Measurements from ENCODE around the gene GSTK1.
"Not testable (repeated sequence)": the region's sequence is repeated elsewhere in the genome, so short reads cannot be mapped to it uniquely, and the experiment has no call there.

GSTK1 gene

DNA sequence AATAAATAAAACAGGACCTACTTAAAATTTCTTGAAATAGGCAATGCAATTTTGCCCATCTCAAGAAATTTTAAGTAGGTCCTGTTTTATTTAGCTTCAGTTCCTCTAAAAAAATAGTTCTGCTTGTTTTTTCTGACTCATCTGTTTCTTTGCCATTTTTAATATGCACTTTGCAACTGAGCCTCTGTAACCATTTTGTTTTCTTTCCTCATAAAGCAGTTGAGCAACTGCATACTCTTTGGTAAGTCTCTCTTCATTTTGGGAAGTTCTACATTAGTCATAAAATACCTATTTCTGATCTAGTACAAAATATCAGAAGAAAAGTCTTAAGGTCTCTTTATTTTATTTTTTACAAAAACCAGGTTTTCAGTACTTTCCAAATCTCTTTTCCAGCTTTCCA, 23.4 kb upstream of the GSTK1 start:
- no peak for DNase-seq

DNA sequence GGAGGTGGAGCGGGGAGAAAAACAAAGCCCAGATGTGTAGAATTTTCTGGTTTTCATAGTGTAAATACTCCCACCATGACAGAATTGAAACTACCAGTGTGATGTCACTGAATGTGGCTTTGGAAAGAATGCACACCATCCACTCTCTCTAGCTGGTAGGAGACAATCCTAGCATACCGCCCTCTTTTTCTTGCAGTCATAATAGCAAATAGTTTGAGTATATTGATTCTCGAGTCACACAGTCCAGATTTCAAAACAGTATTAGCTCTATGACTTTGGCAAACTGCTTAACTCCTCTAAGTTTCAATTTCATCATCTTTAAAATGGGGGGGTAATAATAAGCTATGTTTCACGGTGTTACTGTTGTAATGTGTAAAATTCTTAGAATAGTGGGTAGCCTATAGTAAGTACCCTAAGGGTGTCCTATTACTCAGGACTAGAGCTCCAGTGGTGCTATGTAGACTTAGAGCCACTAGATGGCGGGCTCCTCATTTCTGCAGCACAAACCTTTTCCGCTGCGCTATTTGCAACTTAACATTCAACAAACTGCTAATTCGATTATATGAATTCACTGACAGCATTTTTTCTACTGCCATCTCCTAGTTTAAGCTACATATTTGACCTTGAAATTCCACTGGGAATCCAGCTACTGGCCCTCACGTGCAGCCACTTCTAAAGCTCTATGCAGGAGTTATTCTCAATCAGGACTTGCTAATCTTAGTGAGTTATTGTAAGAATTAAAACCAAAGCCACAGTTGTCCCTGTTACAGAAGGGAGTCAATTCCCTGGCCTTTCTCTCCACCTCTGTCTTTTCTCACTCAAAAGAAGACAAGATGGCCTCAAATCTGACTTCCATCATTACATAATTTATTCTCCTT, 22.7 kb upstream of the GSTK1 start:
- DNase-seq, result peak; percentile 42

GRCh38 chr7:143242306-143242705, 20.9 kb upstream of the GSTK1 start:
- DNase-seq, result no peak

- no peak for DNase-seq
Measured at GRCh38 chr7:143243111-143243510, 20.1 kb upstream of the GSTK1 start.

DNA sequence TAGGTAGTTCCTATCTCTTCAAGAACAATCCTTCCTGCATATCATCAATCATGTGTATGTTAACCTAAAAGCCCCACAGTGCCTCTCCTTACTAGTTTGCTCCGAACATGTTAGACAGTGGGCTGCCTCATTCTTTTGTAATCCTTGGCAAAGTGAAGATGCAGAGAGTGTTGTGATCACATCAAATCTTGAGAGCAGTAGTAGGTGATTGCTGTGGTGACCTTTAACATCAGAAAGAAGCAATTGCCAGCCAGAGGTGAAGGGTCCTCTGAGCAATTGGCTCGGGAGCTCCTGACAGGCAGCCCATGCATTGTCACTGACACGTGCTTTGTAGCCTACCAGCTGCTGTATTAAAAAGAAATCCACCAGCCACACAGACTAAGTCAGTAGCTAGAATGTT, 19.6 kb upstream of the GSTK1 start:
- DNase-seq, result no peak

- DNase-seq, result no peak
Measured at GRCh38 chr7:143244321-143244720, 18.9 kb upstream of the GSTK1 start.

GRCh38 chr7:143245123-143245522, 18.1 kb upstream of the GSTK1 start:
- no peak for DNase-seq

GRCh38 chr7:143247372-143247771, 15.9 kb upstream of the GSTK1 start:
- DNase-seq, result no peak

- no peak for DNase-seq
Measured at GRCh38 chr7:143248761-143249354, 14.4 kb upstream of the GSTK1 start.

DNA sequence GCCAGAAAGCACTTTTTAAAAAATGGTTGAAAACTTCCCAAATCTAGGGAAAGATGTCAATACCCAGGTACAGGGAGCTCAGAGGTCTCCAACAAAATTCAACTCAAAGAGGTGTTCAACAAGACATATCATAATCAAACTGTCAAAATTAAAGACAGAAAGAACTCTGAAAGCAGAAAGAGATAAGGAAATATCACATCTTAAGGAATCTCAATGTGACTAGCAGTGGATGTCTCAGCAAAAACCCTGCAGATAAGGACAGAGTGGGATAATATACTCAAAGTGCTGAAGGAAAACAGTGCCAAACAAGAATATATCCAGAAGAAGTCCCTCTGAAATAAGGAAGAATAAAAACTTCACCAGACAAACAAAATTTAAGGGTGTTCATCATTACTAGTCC, 13.0 kb upstream of the GSTK1 start:
- DNase-seq, result no peak

- no peak for DNase-seq
Measured at GRCh38 chr7:143250822-143251221, 12.4 kb upstream of the GSTK1 start.

GRCh38 chr7:143252006-143252405, 11.2 kb upstream of the GSTK1 start:
- DNase-seq, result no peak

- no peak for DNase-seq
Measured at GRCh38 chr7:143255564-143255963, 7.7 kb upstream of the GSTK1 start.

DNA sequence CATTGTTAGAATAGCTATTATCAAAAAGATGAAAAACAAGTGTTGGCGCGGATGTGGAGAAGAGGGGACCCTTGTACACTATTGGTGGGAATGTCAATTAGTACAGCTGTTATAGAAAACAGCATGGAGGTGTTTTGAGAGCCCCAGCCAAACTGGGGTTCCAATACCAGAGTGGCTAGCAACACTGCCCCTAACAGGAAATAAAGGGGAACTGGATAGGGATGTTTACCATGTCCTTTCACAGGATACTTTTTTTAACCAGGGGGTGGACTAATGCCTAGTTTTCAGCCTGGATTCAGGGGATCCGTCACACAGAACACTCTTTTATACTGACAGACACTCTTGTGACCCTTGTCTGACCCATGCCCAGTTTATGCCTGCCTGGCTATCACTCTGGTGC, 6.9 kb upstream of the GSTK1 start:
- no peak for DNase-seq

DNA sequence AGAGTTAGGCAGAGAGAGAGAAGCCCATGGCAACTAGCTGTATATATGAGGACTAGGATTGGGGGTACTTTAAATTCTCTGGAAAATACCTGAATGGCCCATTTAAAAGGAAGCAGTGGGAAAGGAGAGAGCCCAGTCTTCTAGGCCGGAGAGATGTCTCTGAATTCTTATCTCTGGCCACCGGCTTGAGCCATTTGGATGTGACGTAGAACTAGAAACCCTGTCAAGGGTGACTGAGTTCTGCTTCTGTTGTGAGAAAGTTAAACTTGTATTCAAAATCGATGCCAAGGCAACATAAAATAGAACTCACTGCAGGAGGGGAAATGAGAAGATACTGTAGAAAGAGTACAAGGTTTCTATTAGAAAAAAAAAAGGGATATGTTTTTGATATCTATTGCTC, 6.3 kb upstream of the GSTK1 start:
- no peak for DNase-seq

GRCh38 chr7:143257501-143257900, 5.7 kb upstream of the GSTK1 start:
- DNase-seq, result no peak

GRCh38 chr7:143258831-143259230, 4.4 kb upstream of the GSTK1 start:
- DNase-seq, result no peak

- DNase-seq, result no peak
Measured at GRCh38 chr7:143259765-143260164, 3.5 kb upstream of the GSTK1 start.

DNA sequence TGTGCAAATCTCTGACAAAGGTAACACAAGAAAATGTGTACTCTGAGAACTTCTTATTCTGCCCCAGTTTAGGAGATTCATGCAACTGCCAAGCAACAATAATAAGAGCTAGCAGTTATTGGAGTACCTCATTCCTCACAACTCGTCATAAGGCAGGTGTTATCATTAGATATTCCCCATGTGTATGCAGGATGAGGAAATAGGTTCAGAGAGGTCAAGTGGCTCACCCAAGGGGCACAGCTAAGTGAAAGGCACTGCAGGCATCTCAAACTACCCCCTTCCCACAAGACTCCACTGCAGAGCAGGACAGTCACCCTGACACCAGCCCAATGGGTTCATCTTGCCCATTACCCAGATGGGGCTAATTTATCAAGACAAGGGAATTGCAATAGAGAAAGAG, 1.3 kb upstream of the GSTK1 start:
- DNase-seq, result no peak

DNA sequence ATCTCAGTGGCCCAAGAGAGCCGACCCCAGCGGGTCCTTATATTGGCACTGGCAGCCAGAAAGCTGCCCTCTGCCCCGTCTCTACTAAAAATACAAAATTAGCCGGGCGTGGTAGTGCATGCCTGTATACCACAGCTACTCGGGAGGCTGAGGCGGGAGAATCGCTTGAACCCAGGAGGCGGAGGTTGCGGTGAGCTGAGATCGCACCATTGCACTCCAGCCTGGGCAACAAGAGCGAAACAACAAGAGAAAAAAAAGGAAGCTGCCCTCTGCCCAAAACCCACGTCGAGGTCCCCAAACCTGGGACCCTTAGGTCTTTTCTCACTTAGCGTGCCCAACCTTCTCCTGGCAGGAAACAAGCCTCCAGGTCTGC, 941 bp downstream of the GSTK1 start:
- not testable (repeated sequence) for DNase-seq

- no peak for DNase-seq
Measured at GRCh38 chr7:143265017-143265693, 1.9 kb downstream of the GSTK1 start.

GRCh38 chr7:143269251-143269650, 6.0 kb downstream of the GSTK1 start:
- DNase-seq, result no peak

DNA sequence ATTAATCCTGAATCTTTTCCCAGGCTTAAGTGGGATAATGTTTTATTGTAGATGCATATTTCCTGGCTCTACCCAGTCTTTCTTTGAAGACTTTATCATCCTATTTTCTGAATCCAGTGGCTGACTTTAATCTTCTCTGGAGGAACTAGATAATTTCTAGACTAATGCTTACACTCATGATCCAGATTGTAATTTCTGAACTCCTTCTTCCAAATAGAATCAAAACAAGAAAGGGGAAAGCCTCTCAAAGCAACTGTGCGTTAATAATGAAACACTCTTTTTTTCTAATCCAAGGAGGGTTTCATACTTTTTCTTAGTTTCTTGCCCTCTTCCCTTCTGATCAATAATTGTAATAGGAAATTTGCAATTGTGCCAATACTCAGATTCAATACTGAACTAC, 8.0 kb downstream of the GSTK1 start:
- DNase-seq, result no peak

- DNase-seq, result no peak
Measured at GRCh38 chr7:143272871-143273270, 9.6 kb downstream of the GSTK1 start.
